ENCODE results near the gene NUP160. TPM values are rescaled to one million over a fixed set of nuclear protein-coding genes. Genes with fewer than 3 reads are reported as not detected.

NUP160 gene, protein sequence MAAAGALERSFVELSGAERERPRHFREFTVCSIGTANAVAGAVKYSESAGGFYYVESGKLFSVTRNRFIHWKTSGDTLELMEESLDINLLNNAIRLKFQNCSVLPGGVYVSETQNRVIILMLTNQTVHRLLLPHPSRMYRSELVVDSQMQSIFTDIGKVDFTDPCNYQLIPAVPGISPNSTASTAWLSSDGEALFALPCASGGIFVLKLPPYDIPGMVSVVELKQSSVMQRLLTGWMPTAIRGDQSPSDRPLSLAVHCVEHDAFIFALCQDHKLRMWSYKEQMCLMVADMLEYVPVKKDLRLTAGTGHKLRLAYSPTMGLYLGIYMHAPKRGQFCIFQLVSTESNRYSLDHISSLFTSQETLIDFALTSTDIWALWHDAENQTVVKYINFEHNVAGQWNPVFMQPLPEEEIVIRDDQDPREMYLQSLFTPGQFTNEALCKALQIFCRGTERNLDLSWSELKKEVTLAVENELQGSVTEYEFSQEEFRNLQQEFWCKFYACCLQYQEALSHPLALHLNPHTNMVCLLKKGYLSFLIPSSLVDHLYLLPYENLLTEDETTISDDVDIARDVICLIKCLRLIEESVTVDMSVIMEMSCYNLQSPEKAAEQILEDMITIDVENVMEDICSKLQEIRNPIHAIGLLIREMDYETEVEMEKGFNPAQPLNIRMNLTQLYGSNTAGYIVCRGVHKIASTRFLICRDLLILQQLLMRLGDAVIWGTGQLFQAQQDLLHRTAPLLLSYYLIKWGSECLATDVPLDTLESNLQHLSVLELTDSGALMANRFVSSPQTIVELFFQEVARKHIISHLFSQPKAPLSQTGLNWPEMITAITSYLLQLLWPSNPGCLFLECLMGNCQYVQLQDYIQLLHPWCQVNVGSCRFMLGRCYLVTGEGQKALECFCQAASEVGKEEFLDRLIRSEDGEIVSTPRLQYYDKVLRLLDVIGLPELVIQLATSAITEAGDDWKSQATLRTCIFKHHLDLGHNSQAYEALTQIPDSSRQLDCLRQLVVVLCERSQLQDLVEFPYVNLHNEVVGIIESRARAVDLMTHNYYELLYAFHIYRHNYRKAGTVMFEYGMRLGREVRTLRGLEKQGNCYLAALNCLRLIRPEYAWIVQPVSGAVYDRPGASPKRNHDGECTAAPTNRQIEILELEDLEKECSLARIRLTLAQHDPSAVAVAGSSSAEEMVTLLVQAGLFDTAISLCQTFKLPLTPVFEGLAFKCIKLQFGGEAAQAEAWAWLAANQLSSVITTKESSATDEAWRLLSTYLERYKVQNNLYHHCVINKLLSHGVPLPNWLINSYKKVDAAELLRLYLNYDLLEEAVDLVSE (N-terminal part only)
- total RNA-seq, result 15.5 and 16.3 TPM in 2 replicates

DNA sequence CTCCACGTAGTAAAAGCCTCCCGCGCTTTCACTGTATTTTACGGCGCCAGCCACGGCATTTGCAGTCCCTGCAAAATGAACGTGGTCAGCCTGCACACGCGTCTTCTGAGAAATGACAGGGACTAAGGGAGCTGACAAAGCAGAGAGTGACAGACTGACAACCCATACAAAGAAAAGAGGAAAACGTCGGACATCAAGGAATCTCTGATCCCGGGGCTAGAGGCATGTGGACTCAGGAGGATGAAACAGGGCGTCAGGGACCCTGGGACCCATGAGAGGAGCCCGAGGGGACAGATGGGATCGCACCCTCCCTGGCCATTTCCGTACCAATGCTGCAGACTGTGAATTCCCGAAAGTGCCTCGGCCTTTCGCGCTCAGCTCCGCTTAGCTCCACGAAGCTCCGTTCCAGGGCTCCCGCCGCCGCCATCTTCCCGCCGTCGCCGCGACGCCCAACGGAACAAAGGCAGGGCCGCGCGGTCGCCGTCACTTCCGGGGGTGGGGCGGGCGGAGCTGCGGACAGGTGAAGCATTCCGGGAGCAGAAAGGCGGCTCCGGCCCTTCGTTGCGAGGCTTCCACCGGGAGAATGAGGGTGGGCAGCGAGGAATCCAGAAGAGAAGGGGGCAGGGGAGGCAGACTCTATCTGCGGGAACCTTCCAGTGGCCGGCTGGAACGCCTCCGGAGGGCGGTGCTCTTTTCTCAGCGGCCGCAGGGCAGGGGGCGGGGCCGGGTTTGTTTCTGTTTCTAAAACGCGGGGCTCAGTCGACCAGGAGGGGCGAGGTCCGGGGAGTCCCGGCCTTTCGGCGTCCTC is at the start of gene NUP160:
Gene NUP160 (minus strand): TSS at position 459 of the 808 bp plus-strand sequence. CDS start 32 bp downstream, at position 427.

Other genes starting within 250 kb of the NUP160 start
- gene MTCH2, start 205.8 kb downstream of the NUP160 start, total RNA-seq, result 61.4 and 64.6 TPM in 2 replicates
- 0.64 and 0.78 TPM in 2 replicates for gene AGBL2, start 133.0 kb downstream of the NUP160 start, total RNA-seq
- 27.7 and 52.2 TPM in 2 replicates for gene FNBP4, start 81.0 kb downstream of the NUP160 start, total RNA-seq
- 5.6 and 13.8 TPM in 2 replicates for gene PTPRJ, start 132.2 kb upstream of the NUP160 start, total RNA-seq